ENCODE results near the gene FMNL3. TPM values are rescaled to one million over a fixed set of nuclear protein-coding genes. Genes with fewer than 3 reads are reported as not detected.

Gene FMNL3
- total RNA-seq, 1 experiment from 2014 or later = 3.5 TPM

DNA sequence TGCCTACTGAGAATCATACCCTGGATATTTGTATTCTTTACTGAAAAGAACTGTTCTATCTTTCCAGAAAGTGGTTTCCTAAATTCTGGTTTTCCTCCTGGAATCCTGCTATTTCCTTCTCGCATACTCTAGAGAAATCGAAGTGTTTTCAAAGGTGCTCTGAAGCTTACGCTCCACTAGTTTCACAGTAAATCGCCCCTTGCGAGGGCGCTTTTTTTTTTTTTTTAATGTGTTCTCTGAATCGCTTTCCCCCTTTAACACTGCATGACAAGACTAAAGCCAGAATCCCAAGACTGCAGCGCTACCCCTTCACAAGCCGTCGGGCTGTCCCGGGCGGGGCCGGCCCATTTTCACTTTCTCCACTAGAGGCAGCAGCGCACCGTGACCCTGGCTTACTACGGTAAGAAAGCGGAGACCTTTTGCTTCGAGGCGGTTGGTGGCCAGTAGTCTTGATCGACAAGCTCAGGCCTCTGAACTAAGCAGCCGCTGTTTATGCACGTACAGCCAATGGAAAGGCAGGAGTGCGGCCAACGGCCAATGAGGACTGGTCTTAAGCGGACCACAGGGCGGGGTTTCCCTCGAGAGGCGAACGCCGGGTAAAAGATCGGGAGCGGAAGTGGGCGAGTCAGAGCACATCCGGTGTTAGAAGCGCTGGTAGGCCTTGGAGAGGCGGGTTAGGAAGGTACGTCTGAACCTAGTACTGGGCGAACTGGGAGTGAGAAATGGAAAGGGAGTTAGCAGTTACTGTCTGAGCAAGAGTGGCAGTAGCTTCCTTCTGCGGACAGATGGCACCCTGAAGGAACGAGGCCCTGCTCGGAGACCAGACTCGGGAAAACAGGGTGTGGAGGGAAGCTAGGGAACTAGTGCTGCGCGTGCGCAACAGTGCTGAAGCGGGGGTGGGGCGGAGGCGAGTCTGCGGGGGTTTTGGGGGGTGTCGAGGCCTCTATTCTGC, 34.0 kb upstream of the FMNL3 start, which contains the start of gene TMBIM6:
TSS of gene TMBIM6 (plus strand) at position 628 of the 952 bp plus-strand sequence. CDS start 10,937 bp downstream, outside the sequence.
- intact Hi-C loops (cut with micrococcal nuclease) = loop anchor here (1.0 kb wide), 1 partner anchor 34 kb away; the partner anchor contains the start of gene FMNL3
- Histone ChIP-seq H4K20me1 (ENCODE audit: insufficient read depth) (peaks cover 26% of the 10 kb centered on the region; the same call in 1 of the 2 replicates), H3K27me3 (ENCODE audit: insufficient read depth, low read length) (no peaks in the 10 kb centered on the region), H3K79me2 (ENCODE audit: insufficient read depth, low read length) (peaks cover 48% of the 10 kb centered on the region), H2AFZ (ENCODE audit: low read depth, low read length, poor library complexity, severe bottlenecking) (peak within 1 kb of the TSS; percentile 97), H3K9ac (ENCODE audit: low read length) (peak within 1 kb of the TSS; percentile 87), H3K4me1 (ENCODE audit: control insufficient read depth in 1 of 2, insufficient read depth in 2 of 2, low read length in 2 of 2) (peaks cover 8 to 21% of the 10 kb centered on the region in 2 experiments; a peak in 3 of 4 replicates), H3K36me3 (ENCODE audit: control insufficient read depth in 1 of 2, insufficient read depth in 2 of 2, low read length in 2 of 2) (peaks cover 2 to 4% of the 10 kb centered on the region in 2 experiments; a peak in 1 of 4 replicates), H3K4me3 (replicated peaks in 1 of 2; ENCODE audit: low read depth in 1 of 2, low read length in 2 of 2) (peak within 1 kb of the TSS; percentile 83 to 89), H3K9me3 (ENCODE audit: control insufficient read depth in 1 of 2, insufficient read depth in 1 of 2, low read depth in 1 of 2, low read length in 2 of 2) (no peaks in the 10 kb centered on the region), H3K9me2 (ENCODE audit: insufficient read depth) (no peaks in the 10 kb centered on the region), H3K27ac (ENCODE audit: low read depth, low read length) (peak within 1 kb of the TSS; percentile 66), H3K4me2 (ENCODE audit: low read length) (peak within 1 kb of the TSS; percentile 90)
- ChIA-PET POLR2A (interaction anchor here (0.6 to 2.0 kb wide), 52 partner anchors 9 to 418 kb away, joined by 3 to 32 read pairs (median 4); partner anchors contain the start of genes BCDIN3D, COX14, NCKAP5L and PRPF40B), RAD21 (ENCODE audit: low non-redundant PET in 1 of 2, low total read pairs in 2 of 2, uncharacterized antibody in 2 of 2, unreplicated experiment in 2 of 2) (interaction anchor here (0.6 to 0.7 kb wide), 4 partner anchors 19 to 434 kb away, joined by 3 to 4 read pairs (median 3); partner anchors contain the start of gene PRPF40B (in 1 of the 2)), CTCF (interaction anchor here (0.5 to 2.0 kb wide), 38 partner anchors 9 to 796 kb away, joined by 3 to 11 read pairs (median 4); partner anchors contain the start of gene PRPF40B)
- TSS peak; percentile 58 for BruUV-seq (replicated peaks)
- TF ChIP-seq, protein P1, sequence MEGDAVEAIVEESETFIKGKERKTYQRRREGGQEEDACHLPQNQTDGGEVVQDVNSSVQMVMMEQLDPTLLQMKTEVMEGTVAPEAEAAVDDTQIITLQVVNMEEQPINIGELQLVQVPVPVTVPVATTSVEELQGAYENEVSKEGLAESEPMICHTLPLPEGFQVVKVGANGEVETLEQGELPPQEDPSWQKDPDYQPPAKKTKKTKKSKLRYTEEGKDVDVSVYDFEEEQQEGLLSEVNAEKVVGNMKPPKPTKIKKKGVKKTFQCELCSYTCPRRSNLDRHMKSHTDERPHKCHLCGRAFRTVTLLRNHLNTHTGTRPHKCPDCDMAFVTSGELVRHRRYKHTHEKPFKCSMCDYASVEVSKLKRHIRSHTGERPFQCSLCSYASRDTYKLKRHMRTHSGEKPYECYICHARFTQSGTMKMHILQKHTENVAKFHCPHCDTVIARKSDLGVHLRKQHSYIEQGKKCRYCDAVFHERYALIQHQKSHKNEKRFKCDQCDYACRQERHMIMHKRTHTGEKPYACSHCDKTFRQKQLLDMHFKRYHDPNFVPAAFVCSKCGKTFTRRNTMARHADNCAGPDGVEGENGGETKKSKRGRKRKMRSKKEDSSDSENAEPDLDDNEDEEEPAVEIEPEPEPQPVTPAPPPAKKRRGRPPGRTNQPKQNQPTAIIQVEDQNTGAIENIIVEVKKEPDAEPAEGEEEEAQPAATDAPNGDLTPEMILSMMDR (IDR thresholded peaks at IDR 0.05 in 2 of 3, conservative IDR thresholded peaks at IDR 0.05 in 1 of 3; ENCODE audit: borderline replicate concordance in 1 of 3, insufficient read depth in 1 of 3, low read depth in 2 of 3, low read length in 2 of 3) = peak; percentile 83 to 95 (median 93)
- no peak for TF ChIP-seq JUND (IDR thresholded peaks at IDR 0.05)
- TF ChIP-seq, protein P2, sequence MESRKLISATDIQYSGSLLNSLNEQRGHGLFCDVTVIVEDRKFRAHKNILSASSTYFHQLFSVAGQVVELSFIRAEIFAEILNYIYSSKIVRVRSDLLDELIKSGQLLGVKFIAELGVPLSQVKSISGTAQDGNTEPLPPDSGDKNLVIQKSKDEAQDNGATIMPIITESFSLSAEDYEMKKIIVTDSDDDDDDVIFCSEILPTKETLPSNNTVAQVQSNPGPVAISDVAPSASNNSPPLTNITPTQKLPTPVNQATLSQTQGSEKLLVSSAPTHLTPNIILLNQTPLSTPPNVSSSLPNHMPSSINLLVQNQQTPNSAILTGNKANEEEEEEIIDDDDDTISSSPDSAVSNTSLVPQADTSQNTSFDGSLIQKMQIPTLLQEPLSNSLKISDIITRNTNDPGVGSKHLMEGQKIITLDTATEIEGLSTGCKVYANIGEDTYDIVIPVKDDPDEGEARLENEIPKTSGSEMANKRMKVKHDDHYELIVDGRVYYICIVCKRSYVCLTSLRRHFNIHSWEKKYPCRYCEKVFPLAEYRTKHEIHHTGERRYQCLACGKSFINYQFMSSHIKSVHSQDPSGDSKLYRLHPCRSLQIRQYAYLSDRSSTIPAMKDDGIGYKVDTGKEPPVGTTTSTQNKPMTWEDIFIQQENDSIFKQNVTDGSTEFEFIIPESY (IDR thresholded peaks at IDR 0.05; ENCODE audit: extremely low read depth, insufficient replicate concordance, low read length) = no peak
- peak; percentile 60 for TF ChIP-seq RAD21 (IDR thresholded peaks at IDR 0.05; ENCODE audit: low read depth)
- peak; percentile 93 for TF ChIP-seq POLR2A (IDR thresholded peaks at IDR 0.05; ENCODE audit: borderline replicate concordance, extremely low read depth, insufficient read depth, insufficient read length)
- TF ChIP-seq SP1 (IDR thresholded peaks at IDR 0.05; ENCODE audit: low read depth) = peak; percentile 92
- TF ChIP-seq POLR2AphosphoS5 (IDR thresholded peaks at IDR 0.05; ENCODE audit: low read depth, low read length) = peak; percentile 99
- TF ChIP-seq SRF (IDR thresholded peaks at IDR 0.05; ENCODE audit: low read depth) = no peak; the same call in 1 of the 2 replicates
- peak; percentile 85 for TF ChIP-seq TCF7L2 (IDR thresholded peaks at IDR 0.05; ENCODE audit: borderline replicate concordance, extremely low read depth, insufficient read depth, insufficient read length)
- peak; percentile 64 for TF ChIP-seq YY1 (IDR thresholded peaks at IDR 0.05; ENCODE audit: extremely low read depth, insufficient replicate concordance, low read depth, low read length)
- TF ChIP-seq, protein P3, sequence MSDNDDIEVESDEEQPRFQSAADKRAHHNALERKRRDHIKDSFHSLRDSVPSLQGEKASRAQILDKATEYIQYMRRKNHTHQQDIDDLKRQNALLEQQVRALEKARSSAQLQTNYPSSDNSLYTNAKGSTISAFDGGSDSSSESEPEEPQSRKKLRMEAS (IDR thresholded peaks at IDR 0.05) = peak; percentile 43; the same call in 1 of the 2 replicates
- TF ChIP-seq ZFX (IDR thresholded peaks at IDR 0.05) = peak; percentile 79
- peak; percentile 56; the same call in 1 of the 2 replicates for TF ChIP-seq ELF1 (IDR thresholded peaks at IDR 0.05; ENCODE audit: borderline replicate concordance, low read depth)
- no peak for TF ChIP-seq EZH2 (IDR thresholded peaks at IDR 0.05)
- TF ChIP-seq EGR1 (IDR thresholded peaks at IDR 0.05; ENCODE audit: low read depth) = peak; percentile 87
- peak; percentile 92 for TF ChIP-seq SIN3A (IDR thresholded peaks at IDR 0.05; ENCODE audit: low read depth)
- ATAC-seq (peak; percentile 95), DNase-seq (ENCODE audit: low read depth, low spot score) (peak; percentile 100)
